Neural progenitor cell (in vitro differentiated cells): ENCODE data around the gene SOBP. TPM values are rescaled to one million over a fixed set of nuclear protein-coding genes. Genes with fewer than 3 reads are reported as not detected.
A peak's percentile ranks its signal among the peaks of the same experiment; 100 is the strongest.

Experiments used
- DNase-seq: peaks from one replicate; pipeline ENCODE4 v3.0.0-alpha.2; 2016; ENCODE audit warnings: low spot score
- H2AFZ ChIP-seq: fragments of 200-600 bp; sonication (generic); replicated peaks from 2 replicates; pipeline ENCODE4 v1.6.1; 2016; ENCODE audit warnings: antibody characterized with exemption
- H3F3A ChIP-seq: fragments of 200-600 bp; sonication (generic); 2 replicates; pipeline ENCODE4 v1.6.1; 2016; ENCODE audit warnings: antibody characterized with exemption, low read depth
- H3K27ac ChIP-seq: fragments of 200-600 bp; sonication (generic); 2 replicates; pipeline ENCODE4 v1.5.1; 2016; ENCODE audit warnings: mild to moderate bottlenecking
- H3K27me3 ChIP-seq: fragments of 200-600 bp; sonication (generic); 2 replicates; pipeline ENCODE4 v1.6.1; 2016; ENCODE audit warnings: mild to moderate bottlenecking, moderate library complexity
- H3K36me3 ChIP-seq: fragments of 200-600 bp; sonication (generic); 2 replicates; pipeline ENCODE4 v1.5.1; 2016
- H3K4me1 ChIP-seq: fragments of 200-600 bp; sonication (generic); 2 replicates; pipeline ENCODE4 v1.6.1; 2016; ENCODE audit warnings: mixed run types
- H3K4me2 ChIP-seq: fragments of 200-600 bp; sonication (generic); 2 replicates; pipeline ENCODE4 v1.6.1; 2016
- H3K4me3 ChIP-seq: fragments of 200-600 bp; sonication (generic); 2 replicates; pipeline ENCODE4 v1.5.1; 2016
- H3K79me2 ChIP-seq: fragments of 200-600 bp; sonication (generic); 2 replicates; pipeline ENCODE4 v1.6.1; 2016; ENCODE audit warnings: low read depth
- H3K9ac ChIP-seq: fragments of 200-600 bp; sonication (generic); 2 replicates; pipeline ENCODE4 v1.6.1; 2016
- H3K9me3 ChIP-seq: fragments of 200-600 bp; sonication (generic); 2 replicates; pipeline ENCODE4 v1.5.1; 2016; ENCODE audit warnings: low read depth
- H4K20me1 ChIP-seq: fragments of 200-600 bp; sonication (generic); 2 replicates; pipeline ENCODE4 v1.6.1; 2016; ENCODE audit warnings: low read depth
- H3K27ac Mint-ChIP-seq: 3 replicates; pipeline ENCODE4 v1.8.0; 2021; ENCODE audit warnings: mixed read lengths
- H3K27me3 Mint-ChIP-seq: 2 replicates; pipeline ENCODE4 v1.8.0; 2022; ENCODE audit warnings: low read depth, mild to moderate bottlenecking, inconsistent platforms, moderate library complexity, mixed read lengths; ENCODE audit not compliant: insufficient read depth
- H3K36me3 Mint-ChIP-seq: 3 replicates; pipeline ENCODE4 v1.8.0; 2021; ENCODE audit warnings: mixed read lengths
- H3K4me1 Mint-ChIP-seq: 3 replicates; pipeline ENCODE4 v1.8.0; 2021; ENCODE audit warnings: mixed read lengths
- H3K4me3 Mint-ChIP-seq: 3 replicates; pipeline ENCODE4 v1.8.0; 2021; ENCODE audit warnings: mild to moderate bottlenecking, moderate library complexity, mixed read lengths
- H3K9me3 Mint-ChIP-seq: 3 replicates; pipeline ENCODE4 v1.8.0; 2020; ENCODE audit warnings: mixed read lengths
- CTCF ChIP-seq: fragments of 200-600 bp; sonication (generic); IDR thresholded peaks from 2 replicates; pipeline ENCODE4 v1.5.1; 2017; ENCODE audit warnings: antibody characterized with exemption, mild to moderate bottlenecking
- EZH2 ChIP-seq: fragments of 200-600 bp; sonication (generic); IDR thresholded peaks from 2 replicates; pipeline ENCODE4 v1.6.1; 2017; ENCODE audit warnings: antibody characterized with exemption, mild to moderate bottlenecking, moderate library complexity
- EZH2phosphoT487 ChIP-seq: fragments of 200-600 bp; sonication (generic); IDR thresholded peaks from 2 replicates; pipeline ENCODE4 v1.6.1; 2017; ENCODE audit warnings: antibody characterized with exemption
- total RNA-seq: library from RNA; depleted of rRNA; stranded (reverse); fragments of >200 nt; gene quantifications from 2 replicates; pipeline ENCODE4 v1.2.3, GENCODE V29; 2015; ENCODE audit warnings: low replicate concordance

SOBP gene
- 11.0 and 12.6 TPM in 2 replicates for total RNA-seq

GRCh38 chr6:107489636-107490565 lies at the start of gene SOBP:
Gene SOBP (plus strand): TSS chr6:107490117. CDS start chr6:107490617, 500 bp downstream.
- H3K27me3 Mint-ChIP-seq = peaks cover 18% of the 10 kb centered on the region
- peak within 1 kb of the TSS; percentile 18 for H3K9ac ChIP-seq
- peak within 1 kb of the TSS; percentile 86 for H3K4me3 ChIP-seq
- H3K27me3 ChIP-seq = peaks cover 28% of the 10 kb centered on the region
- H3K27ac ChIP-seq = peak within 1 kb of the TSS; percentile 42
- H3K4me2 ChIP-seq = peak within 1 kb of the TSS; percentile 95
- peak; percentile 12 for TF ChIP-seq CTCF
- TF ChIP-seq EZH2 = no peak
- TF ChIP-seq EZH2phosphoT487 = no peak
- H3K79me2 ChIP-seq = peaks cover 45% of the 10 kb centered on the region
- no peaks in the 10 kb centered on the region for H3K36me3 Mint-ChIP-seq
- H3K4me1 ChIP-seq = peaks cover 30% of the 10 kb centered on the region
- peak within 1 kb of the TSS; percentile 99 for H3K4me3 Mint-ChIP-seq
- H3F3A ChIP-seq = peaks cover 42% of the 10 kb centered on the region
- H3K9me3 ChIP-seq = no peaks in the 10 kb centered on the region
- peaks cover 7% of the 10 kb centered on the region for H4K20me1 ChIP-seq
- H3K36me3 ChIP-seq = no peaks in the 10 kb centered on the region
- H2AFZ ChIP-seq = peak within 1 kb of the TSS; percentile 85
- peaks cover 3% of the 10 kb centered on the region for H3K9me3 Mint-ChIP-seq
- DNase-seq = peak; percentile 91
- H3K27ac Mint-ChIP-seq = no peak within 1 kb of the TSS
- peaks cover 19% of the 10 kb centered on the region for H3K4me1 Mint-ChIP-seq

GRCh38 chr6:107440936-107441335 lies 49.0 kb upstream of the SOBP start:
- Histone ChIP-seq H3K27me3 (no peaks in the 10 kb centered on the region), H3K4me3 (no peak overlapping the region), H4K20me1 (no peaks in the 10 kb centered on the region), H3K79me2 (no peaks in the 10 kb centered on the region), H3K9me3 (no peaks in the 10 kb centered on the region), H3K27ac (no peak overlapping the region), H3F3A (no peaks in the 10 kb centered on the region), H3K4me2 (no peak overlapping the region), H3K9ac (no peak overlapping the region), H2AFZ (no peak overlapping the region), H3K36me3 (no peaks in the 10 kb centered on the region), H3K4me1 (no peaks in the 10 kb centered on the region)
- TF ChIP-seq CTCF (no peak), EZH2phosphoT487 (no peak), EZH2 (no peak)
- Mint-ChIP-seq H3K4me1 (no peaks in the 10 kb centered on the region), H3K27me3 (no peaks in the 10 kb centered on the region), H3K9me3 (peaks cover 5% of the 10 kb centered on the region), H3K36me3 (peaks cover 4% of the 10 kb centered on the region), H3K27ac (no peak overlapping the region), H3K4me3 (no peak overlapping the region)
- no peak for DNase-seq

- no peak for DNase-seq
- H3K9ac ChIP-seq = no peak overlapping the region
- Mint-ChIP-seq H3K36me3 (peaks cover 5% of the 10 kb centered on the region), H3K4me3 (no peak overlapping the region), H3K27me3 (no peaks in the 10 kb centered on the region), H3K27ac (no peak overlapping the region), H3K4me1 (no peaks in the 10 kb centered on the region), H3K9me3 (peaks cover 10% of the 10 kb centered on the region)
- H3K9me3 ChIP-seq = no peaks in the 10 kb centered on the region
- no peaks in the 10 kb centered on the region for H3K79me2 ChIP-seq
- no peaks in the 10 kb centered on the region for H3K4me1 ChIP-seq
- no peaks in the 10 kb centered on the region for H3K27me3 ChIP-seq
- TF ChIP-seq CTCF (no peak), EZH2phosphoT487 (no peak), EZH2 (no peak)
- H3K4me3 ChIP-seq = no peak overlapping the region
- H3K36me3 ChIP-seq = no peaks in the 10 kb centered on the region
- H3F3A ChIP-seq = no peaks in the 10 kb centered on the region
- no peak overlapping the region for H3K27ac ChIP-seq
- H3K4me2 ChIP-seq = no peak overlapping the region
- no peaks in the 10 kb centered on the region for H4K20me1 ChIP-seq
- no peak overlapping the region for H2AFZ ChIP-seq
Observed at GRCh38 chr6:107441682-107442081, 48.2 kb upstream of the SOBP start.
